ENCODE measurements around the gene CEP112.

- TF ChIP-seq EZH2 (IDR thresholded peaks at IDR 0.05) (no peak), EZH2phosphoT487 (IDR thresholded peaks at IDR 0.05) (no peak)
- TF ChIP-seq, protein P1, sequence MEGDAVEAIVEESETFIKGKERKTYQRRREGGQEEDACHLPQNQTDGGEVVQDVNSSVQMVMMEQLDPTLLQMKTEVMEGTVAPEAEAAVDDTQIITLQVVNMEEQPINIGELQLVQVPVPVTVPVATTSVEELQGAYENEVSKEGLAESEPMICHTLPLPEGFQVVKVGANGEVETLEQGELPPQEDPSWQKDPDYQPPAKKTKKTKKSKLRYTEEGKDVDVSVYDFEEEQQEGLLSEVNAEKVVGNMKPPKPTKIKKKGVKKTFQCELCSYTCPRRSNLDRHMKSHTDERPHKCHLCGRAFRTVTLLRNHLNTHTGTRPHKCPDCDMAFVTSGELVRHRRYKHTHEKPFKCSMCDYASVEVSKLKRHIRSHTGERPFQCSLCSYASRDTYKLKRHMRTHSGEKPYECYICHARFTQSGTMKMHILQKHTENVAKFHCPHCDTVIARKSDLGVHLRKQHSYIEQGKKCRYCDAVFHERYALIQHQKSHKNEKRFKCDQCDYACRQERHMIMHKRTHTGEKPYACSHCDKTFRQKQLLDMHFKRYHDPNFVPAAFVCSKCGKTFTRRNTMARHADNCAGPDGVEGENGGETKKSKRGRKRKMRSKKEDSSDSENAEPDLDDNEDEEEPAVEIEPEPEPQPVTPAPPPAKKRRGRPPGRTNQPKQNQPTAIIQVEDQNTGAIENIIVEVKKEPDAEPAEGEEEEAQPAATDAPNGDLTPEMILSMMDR (IDR thresholded peaks at IDR 0.05) = no peak
These were observed 527.2 kb downstream of the CEP112 start for GRCh38 chr17:65664696-65665095.

All from neural progenitor cell (in vitro differentiated cells).